ENCODE measurements around the gene NF1.

DNA sequence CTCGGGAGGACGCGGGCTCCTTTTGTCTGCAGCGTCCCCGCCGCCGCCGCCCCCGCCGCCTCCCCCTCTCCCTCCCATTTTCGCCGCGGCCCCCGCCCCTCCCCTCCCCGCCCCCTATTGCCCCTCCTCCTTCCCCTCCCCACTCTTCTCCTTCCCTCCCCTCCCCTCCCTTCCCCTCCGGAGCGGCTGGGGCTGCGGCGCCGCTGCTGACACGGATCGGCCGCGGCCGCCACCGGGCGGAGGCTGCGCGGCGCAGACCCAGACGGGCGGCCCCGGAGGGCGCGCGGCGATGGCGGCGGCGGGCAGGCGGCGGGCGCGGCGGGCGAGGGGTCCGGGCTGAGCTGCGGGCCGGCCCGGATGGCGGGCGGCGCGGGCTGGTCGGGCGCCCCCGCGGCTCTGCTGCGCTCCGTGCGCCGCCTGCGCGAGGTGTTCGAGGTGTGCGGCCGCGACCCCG is 296.7 kb downstream of the NF1 start, which contains the start of gene RAB11FIP4:
- TF ChIP-seq, protein P1, sequence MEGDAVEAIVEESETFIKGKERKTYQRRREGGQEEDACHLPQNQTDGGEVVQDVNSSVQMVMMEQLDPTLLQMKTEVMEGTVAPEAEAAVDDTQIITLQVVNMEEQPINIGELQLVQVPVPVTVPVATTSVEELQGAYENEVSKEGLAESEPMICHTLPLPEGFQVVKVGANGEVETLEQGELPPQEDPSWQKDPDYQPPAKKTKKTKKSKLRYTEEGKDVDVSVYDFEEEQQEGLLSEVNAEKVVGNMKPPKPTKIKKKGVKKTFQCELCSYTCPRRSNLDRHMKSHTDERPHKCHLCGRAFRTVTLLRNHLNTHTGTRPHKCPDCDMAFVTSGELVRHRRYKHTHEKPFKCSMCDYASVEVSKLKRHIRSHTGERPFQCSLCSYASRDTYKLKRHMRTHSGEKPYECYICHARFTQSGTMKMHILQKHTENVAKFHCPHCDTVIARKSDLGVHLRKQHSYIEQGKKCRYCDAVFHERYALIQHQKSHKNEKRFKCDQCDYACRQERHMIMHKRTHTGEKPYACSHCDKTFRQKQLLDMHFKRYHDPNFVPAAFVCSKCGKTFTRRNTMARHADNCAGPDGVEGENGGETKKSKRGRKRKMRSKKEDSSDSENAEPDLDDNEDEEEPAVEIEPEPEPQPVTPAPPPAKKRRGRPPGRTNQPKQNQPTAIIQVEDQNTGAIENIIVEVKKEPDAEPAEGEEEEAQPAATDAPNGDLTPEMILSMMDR (IDR thresholded peaks at IDR 0.05): no peak
- no peak for TF ChIP-seq POLR2A (IDR thresholded peaks at IDR 0.05)
- TF ChIP-seq POLR2AphosphoS5 (IDR thresholded peaks at IDR 0.05): no peak
